OCI-LY1 (cell line): Measurements from ENCODE around the gene CDKAL1.

Experiments used
- H2AFZ ChIP-seq: fragments of 200-600 bp; sonication (generic), shearing (Covaris generic); 2 replicates; pipeline ENCODE4 v1.6.0; 2014; ENCODE audit warnings: antibody characterized with exemption, mild to moderate bottlenecking, low read length
- H3F3A ChIP-seq: fragments of 200-600 bp; sonication (generic), shearing (Covaris generic); 2 replicates; pipeline ENCODE4 v1.6.0; 2014; ENCODE audit warnings: mild to moderate bottlenecking, antibody characterized with exemption, low read length, moderate library complexity; ENCODE audit not compliant: insufficient read depth
- H3K27ac ChIP-seq: fragments of 200-600 bp; sonication (generic); 2 replicates; pipeline ENCODE4 v1.5.1; 2014; ENCODE audit warnings: low read length, mixed run types, mild to moderate bottlenecking, low read depth; ENCODE audit not compliant: poor library complexity, severe bottlenecking
- H3K27me3 ChIP-seq: fragments of 200-600 bp; sonication (generic); 2 replicates; pipeline ENCODE4 v1.6.0; 2014; ENCODE audit warnings: antibody characterized with exemption, mild to moderate bottlenecking, low read length, moderate library complexity; ENCODE audit not compliant: insufficient read depth
- H3K36me3 ChIP-seq: fragments of 200-600 bp; sonication (generic); 2 replicates; pipeline ENCODE4 v1.6.1; 2014; ENCODE audit warnings: mild to moderate bottlenecking, antibody characterized with exemption, low read length, moderate library complexity, mixed read lengths; ENCODE audit not compliant: insufficient read depth
- H3K4me1 ChIP-seq: fragments of 200-600 bp; sonication (generic); 2 replicates; pipeline ENCODE4 v1.5.1; 2014; ENCODE audit warnings: mild to moderate bottlenecking, low read length, moderate library complexity; ENCODE audit not compliant: insufficient read depth, severe bottlenecking
- H3K4me2 ChIP-seq: fragments of 200-600 bp; sonication (generic), shearing (Covaris generic); 2 replicates; pipeline ENCODE4 v1.6.1; 2014; ENCODE audit warnings: low read length
- H3K4me3 ChIP-seq: fragments of 200-600 bp; sonication (generic); 2 replicates; pipeline ENCODE4 v1.5.1; 2014; ENCODE audit warnings: low read length, low read depth, mild to moderate bottlenecking, mixed read lengths; ENCODE audit not compliant: poor library complexity, severe bottlenecking
- H3K79me2 ChIP-seq: fragments of 200-600 bp; shearing (Covaris generic); 2 replicates; pipeline ENCODE4 v1.6.1; 2016; ENCODE audit warnings: mixed run types, low read length, mixed read lengths; ENCODE audit not compliant: insufficient read depth
- H3K9ac ChIP-seq: fragments of 200-600 bp; sonication (generic), shearing (Covaris generic); 2 replicates; pipeline ENCODE4 v1.6.1; 2014; ENCODE audit warnings: mild to moderate bottlenecking, low read length, mixed read lengths
- H3K9me2 ChIP-seq: fragments of 200-600 bp; sonication (generic), shearing (Covaris generic); 2 replicates; pipeline ENCODE4 v1.6.1; 2014; ENCODE audit warnings: low read depth, mild to moderate bottlenecking, low read length, mixed read lengths
- H3K9me3 ChIP-seq: fragments of 200-600 bp; shearing (Covaris generic); 2 replicates; pipeline ENCODE4 v1.6.1; 2014; ENCODE audit warnings: low read length, mixed read lengths
- H4K20me1 ChIP-seq: fragments of 200-600 bp; sonication (generic), shearing (Covaris generic); 2 replicates; pipeline ENCODE4 v1.6.0; 2016; ENCODE audit warnings: mild to moderate bottlenecking, low read length; ENCODE audit not compliant: insufficient read depth
- EZH2 ChIP-seq: fragments of 200-600 bp; sonication (generic), shearing (Covaris generic); IDR thresholded peaks from 2 replicates; pipeline ENCODE4 v1.8.0; 2017; ENCODE audit warnings: borderline replicate concordance, mixed run types, mild to moderate bottlenecking, antibody characterized with exemption, low read length, moderate library complexity, mixed read lengths
- TF ChIP-seq, protein P1 (sequence below): fragments of 200-600 bp; sonication (generic), shearing (Covaris generic); IDR thresholded peaks from 2 replicates; pipeline ENCODE4 v1.5.1; 2017; ENCODE audit warnings: mild to moderate bottlenecking, antibody characterized with exemption, low read length, moderate library complexity, mixed read lengths

Gene CDKAL1

GRCh38 chr6:21135484-21136013 lies 601.3 kb downstream of the CDKAL1 start:
- Histone ChIP-seq H4K20me1 (no peaks in the 10 kb centered on the region), H3K9me3 (no peaks in the 10 kb centered on the region), H3K9ac (no peak overlapping the region), H3K36me3 (no peaks in the 10 kb centered on the region), H3F3A (no peaks in the 10 kb centered on the region), H3K4me2 (no peak overlapping the region), H3K4me3 (no peak overlapping the region), H3K4me1 (peaks cover 4% of the 10 kb centered on the region), H3K27ac (no peak overlapping the region), H3K9me2 (no peaks in the 10 kb centered on the region), H3K79me2 (no peaks in the 10 kb centered on the region), H3K27me3 (no peaks in the 10 kb centered on the region), H2AFZ (no peak overlapping the region)
- TF ChIP-seq, protein P1, sequence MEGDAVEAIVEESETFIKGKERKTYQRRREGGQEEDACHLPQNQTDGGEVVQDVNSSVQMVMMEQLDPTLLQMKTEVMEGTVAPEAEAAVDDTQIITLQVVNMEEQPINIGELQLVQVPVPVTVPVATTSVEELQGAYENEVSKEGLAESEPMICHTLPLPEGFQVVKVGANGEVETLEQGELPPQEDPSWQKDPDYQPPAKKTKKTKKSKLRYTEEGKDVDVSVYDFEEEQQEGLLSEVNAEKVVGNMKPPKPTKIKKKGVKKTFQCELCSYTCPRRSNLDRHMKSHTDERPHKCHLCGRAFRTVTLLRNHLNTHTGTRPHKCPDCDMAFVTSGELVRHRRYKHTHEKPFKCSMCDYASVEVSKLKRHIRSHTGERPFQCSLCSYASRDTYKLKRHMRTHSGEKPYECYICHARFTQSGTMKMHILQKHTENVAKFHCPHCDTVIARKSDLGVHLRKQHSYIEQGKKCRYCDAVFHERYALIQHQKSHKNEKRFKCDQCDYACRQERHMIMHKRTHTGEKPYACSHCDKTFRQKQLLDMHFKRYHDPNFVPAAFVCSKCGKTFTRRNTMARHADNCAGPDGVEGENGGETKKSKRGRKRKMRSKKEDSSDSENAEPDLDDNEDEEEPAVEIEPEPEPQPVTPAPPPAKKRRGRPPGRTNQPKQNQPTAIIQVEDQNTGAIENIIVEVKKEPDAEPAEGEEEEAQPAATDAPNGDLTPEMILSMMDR: no peak
- no peak for TF ChIP-seq EZH2

DNA sequence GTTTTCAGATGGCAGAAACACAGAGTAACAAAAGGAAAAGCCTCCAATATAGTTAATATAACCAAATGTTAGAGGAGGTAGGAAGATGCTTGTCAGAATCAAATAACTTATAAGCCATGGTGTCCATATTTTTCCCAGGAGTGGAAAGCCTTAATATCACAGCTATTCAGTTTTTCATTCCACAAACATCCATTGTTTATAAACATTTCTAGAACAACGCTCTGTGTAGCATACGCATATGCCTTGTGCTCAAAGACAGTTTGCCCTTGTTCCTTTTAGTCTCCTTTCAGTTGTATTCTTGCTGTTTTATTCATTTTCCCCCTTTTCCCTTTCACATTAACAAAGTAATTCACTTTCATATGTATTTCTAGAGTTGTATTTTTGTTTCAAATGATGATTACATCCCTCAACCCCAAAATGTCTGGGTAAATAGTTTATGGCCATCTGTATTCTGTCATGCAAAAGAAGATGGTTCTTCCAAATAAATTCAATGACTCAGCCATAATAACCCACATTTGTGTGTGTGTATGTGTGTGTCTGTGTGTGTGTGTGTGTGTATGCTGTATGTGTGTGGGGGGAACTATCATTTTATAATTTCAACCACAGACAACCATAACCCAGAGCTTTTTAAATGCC lies 603.6 kb downstream of the CDKAL1 start:
- Histone ChIP-seq H3K27me3 (no peaks in the 10 kb centered on the region), H3K27ac (no peak overlapping the region), H3K36me3 (no peaks in the 10 kb centered on the region), H2AFZ (no peak overlapping the region), H3K4me1 (peaks cover 1% of the 10 kb centered on the region), H3F3A (no peaks in the 10 kb centered on the region), H3K9ac (no peak overlapping the region), H3K4me3 (no peak overlapping the region), H3K4me2 (no peak overlapping the region), H3K79me2 (no peaks in the 10 kb centered on the region), H4K20me1 (no peaks in the 10 kb centered on the region), H3K9me3 (no peaks in the 10 kb centered on the region), H3K9me2 (no peaks in the 10 kb centered on the region)
- TF ChIP-seq, protein P1: no peak
- no peak for TF ChIP-seq EZH2

GRCh38 chr6:21138336-21139069 lies 604.2 kb downstream of the CDKAL1 start:
- H3K9me3 ChIP-seq: no peaks in the 10 kb centered on the region
- TF ChIP-seq, protein P1: no peak
- TF ChIP-seq EZH2: no peak

More at GRCh38 chr6:21138336-21139069, 604.2 kb downstream of the CDKAL1 start:
- no peaks in the 10 kb centered on the region for H3K4me1 ChIP-seq
- H2AFZ ChIP-seq: no peak overlapping the region
- no peak overlapping the region for H3K27ac ChIP-seq
- no peaks in the 10 kb centered on the region for H3K9me2 ChIP-seq
- H3K79me2 ChIP-seq: no peaks in the 10 kb centered on the region
- no peak overlapping the region for H3K4me3 ChIP-seq
- no peaks in the 10 kb centered on the region for H3K27me3 ChIP-seq
- H3K9ac ChIP-seq: no peak overlapping the region
- H3K36me3 ChIP-seq: no peaks in the 10 kb centered on the region
- H3F3A ChIP-seq: no peaks in the 10 kb centered on the region
- H3K4me2 ChIP-seq: no peak overlapping the region
- H4K20me1 ChIP-seq: no peaks in the 10 kb centered on the region
